Measurements from ENCODE around the gene SELENOH.
"Not testable (repeated sequence)": the region's sequence is repeated elsewhere in the genome, so short reads cannot be mapped to it uniquely, and the experiment has no call there.

Gene SELENOH

GRCh38 chr11:57741132-57742086, at the start of gene SELENOH:
SELENOH (plus strand) TSS chr11:57741491; CDS start chr11:57741596, 105 bp downstream.
- peak; percentile 93 for DNase-seq

- DNase-seq, result no peak
Observed at GRCh38 chr11:57698843-57699365, 42.4 kb upstream of the SELENOH start.

GRCh38 chr11:57699813-57700212, 41.5 kb upstream of the SELENOH start:
- DNase-seq, result no peak

GRCh38 chr11:57700425-57700824, 40.9 kb upstream of the SELENOH start:
- DNase-seq, result no peak

- DNase-seq, result no peak
Observed at GRCh38 chr11:57703341-57703740, 38.0 kb upstream of the SELENOH start.

- no peak for DNase-seq
Observed at GRCh38 chr11:57704932-57705331, 36.4 kb upstream of the SELENOH start.

- DNase-seq, result not testable (repeated sequence)
Observed at GRCh38 chr11:57705432-57705831, 35.9 kb upstream of the SELENOH start.

GRCh38 chr11:57709802-57710367, 31.4 kb upstream of the SELENOH start:
- no peak for DNase-seq

- peak; percentile 90 for DNase-seq
Observed at GRCh38 chr11:57711414-57712255, 29.7 kb upstream of the SELENOH start, which contains the start of gene MED19. MED19 (minus strand) TSS chr11:57712215; CDS start chr11:57712179, 36 bp downstream.

GRCh38 chr11:57712256-57713150, 28.8 kb upstream of the SELENOH start, which contains the start of gene TMX2:
TMX2 (plus strand) TSS chr11:57712593; CDS start chr11:57712619, 26 bp downstream.
- DNase-seq, result peak; percentile 97

GRCh38 chr11:57713835-57714234, 27.5 kb upstream of the SELENOH start:
- DNase-seq, result no peak

- not testable (repeated sequence) for DNase-seq
Observed at GRCh38 chr11:57716726-57717125, 24.6 kb upstream of the SELENOH start.

GRCh38 chr11:57727185-57727584, 14.1 kb upstream of the SELENOH start:
- no peak for DNase-seq

GRCh38 chr11:57728829-57729228, 12.5 kb upstream of the SELENOH start:
- DNase-seq, result no peak

GRCh38 chr11:57729479-57729878, 11.8 kb upstream of the SELENOH start:
- DNase-seq, result no peak

GRCh38 chr11:57732661-57733060, 8.6 kb upstream of the SELENOH start:
- no peak for DNase-seq

- no peak for DNase-seq
Observed at GRCh38 chr11:57735619-57736298, 5.5 kb upstream of the SELENOH start.

- no peak for DNase-seq
Observed at GRCh38 chr11:57742087-57742452, 779 bp downstream of the SELENOH start.

- no peak for DNase-seq
Observed at GRCh38 chr11:57744357-57744756, 3.1 kb downstream of the SELENOH start.

- no peak for DNase-seq
Observed at GRCh38 chr11:57745206-57745605, 3.9 kb downstream of the SELENOH start.

- no peak for DNase-seq
Observed at GRCh38 chr11:57746920-57747319, 5.6 kb downstream of the SELENOH start.
